LoVo (cell line): Measurements from ENCODE around the gene UGT2A3.
A peak's percentile ranks its signal among the peaks of the same experiment; 100 is the strongest.

ENCODE experiments used
- DNase-seq: peaks from one replicate; pipeline ENCODE4 v3.0.0-alpha.2; 2016; ENCODE audit warnings: low spot score

Gene UGT2A3

GRCh38 chr4:68912807-68913206 lies 38.8 kb downstream of the UGT2A3 start:
- no peak for DNase-seq

GRCh38 chr4:68909385-68909784 lies 42.2 kb downstream of the UGT2A3 start:
- DNase-seq, result no peak

- no peak for DNase-seq
These were observed 43.6 kb downstream of the UGT2A3 start for GRCh38 chr4:68907788-68908700.

GRCh38 chr4:68907245-68907644 lies 44.4 kb downstream of the UGT2A3 start:
- no peak for DNase-seq

GRCh38 chr4:68906780-68907137 lies 44.8 kb downstream of the UGT2A3 start:
- no peak for DNase-seq

GRCh38 chr4:68905939-68906779 lies 45.4 kb downstream of the UGT2A3 start:
- peak; percentile 24 for DNase-seq

- DNase-seq, result no peak
These were observed 46.0 kb downstream of the UGT2A3 start for GRCh38 chr4:68905598-68905938.

DNA sequence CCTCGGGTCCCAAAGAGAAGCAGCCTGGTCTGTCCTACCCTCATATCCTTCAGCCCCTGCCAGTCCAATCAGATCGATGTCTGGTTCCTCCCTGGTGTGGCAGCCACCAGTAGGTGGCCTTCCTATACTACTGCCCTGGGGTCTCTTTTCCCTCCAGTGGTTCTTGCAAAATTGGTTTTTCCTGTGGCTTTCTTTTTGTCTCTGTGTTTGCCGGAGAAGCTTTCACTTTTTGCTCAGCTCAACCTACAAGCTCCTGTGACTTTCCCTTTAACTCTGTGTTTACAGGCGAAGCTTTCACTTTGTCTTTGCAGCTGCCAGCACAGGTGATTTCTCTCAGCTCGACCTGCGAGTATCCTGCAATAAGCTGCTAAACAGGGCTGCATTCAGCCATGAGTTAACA lies 46.8 kb downstream of the UGT2A3 start:
- DNase-seq, result peak; percentile 11

DNA sequence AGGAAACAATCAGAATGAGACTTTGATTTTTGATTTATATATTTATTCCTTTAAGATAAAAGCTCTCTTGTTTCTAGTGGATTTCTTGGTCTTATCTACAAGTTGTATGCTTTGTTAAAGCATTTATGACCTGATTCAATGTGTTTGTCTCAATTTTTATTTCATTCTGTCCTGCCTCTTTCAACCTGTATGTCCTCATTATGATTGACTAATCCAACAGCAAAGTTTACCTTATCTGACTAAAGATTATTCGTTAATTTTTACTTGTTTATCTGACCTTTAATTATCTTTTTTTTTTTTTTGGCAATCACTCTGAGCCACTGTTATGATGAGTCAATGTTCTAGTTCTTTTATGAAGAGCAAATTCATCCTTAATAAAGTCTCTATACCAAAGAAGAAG lies 54.9 kb downstream of the UGT2A3 start:
- DNase-seq, result no peak

DNA sequence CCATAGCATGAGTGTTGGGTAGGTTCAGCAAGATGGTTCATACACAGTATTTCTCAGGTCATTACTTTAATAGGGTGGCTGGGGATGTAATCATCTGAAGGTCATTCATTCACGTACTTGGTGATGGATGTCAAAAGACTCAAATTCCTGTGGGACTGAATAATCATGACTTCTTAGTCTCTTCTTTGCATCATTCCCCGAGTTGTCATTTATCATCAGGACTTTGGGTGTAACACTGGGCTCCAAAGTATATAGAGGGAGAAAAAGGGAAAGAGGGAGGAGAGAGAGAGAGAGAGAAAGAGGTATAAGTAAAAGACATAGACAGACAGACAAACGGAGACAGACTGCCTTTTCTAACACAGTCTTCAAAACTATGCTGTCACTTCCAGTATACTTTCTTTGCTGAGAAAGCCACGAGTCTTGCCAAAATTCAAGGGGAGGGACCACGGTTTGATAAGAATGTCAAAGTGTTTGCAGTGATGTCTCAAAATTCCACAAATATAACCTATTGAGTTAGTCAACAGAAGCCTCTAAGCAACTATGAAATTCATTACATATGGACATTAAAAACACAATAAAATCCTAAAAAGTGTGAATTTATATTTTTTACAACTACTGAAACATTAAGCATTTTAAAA lies 55.9 kb downstream of the UGT2A3 start:
- DNase-seq, result no peak

DNA sequence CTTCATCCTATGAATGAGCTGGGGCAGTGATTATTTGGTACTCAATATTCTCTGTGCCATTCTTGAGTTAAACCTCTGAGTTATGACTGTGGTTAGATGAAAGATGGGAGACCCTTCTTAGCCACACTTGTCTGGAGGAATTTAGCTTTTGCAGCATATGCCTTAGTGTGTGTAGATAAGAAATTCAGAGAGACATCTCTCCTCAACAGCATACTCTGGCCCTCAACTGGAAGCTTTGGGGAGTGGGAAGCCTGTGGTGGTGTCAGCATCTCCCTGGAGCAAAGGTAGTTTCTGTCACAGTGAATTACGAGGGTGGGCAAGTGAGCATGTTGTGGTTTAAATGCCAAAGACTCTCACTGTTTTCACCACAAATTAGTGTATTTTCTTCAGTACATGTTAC lies 58.7 kb downstream of the UGT2A3 start:
- no peak for DNase-seq

DNA sequence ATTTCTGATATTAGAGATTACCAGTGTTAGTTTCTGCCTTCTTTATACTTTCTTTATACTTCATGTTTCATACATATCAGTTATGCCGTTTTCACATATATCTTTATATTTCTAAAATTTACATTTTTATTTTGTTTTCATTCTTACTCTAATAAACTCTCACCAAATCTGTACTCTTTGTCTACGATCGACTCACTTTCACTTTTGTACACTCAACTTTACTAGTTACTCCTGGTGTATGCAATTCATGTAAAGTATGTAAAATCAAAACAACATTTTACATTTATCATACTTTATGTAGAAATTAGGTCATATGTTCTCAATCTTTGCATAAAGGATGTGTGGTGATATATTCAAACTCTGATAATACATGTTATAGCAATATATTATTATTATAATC lies 59.9 kb downstream of the UGT2A3 start:
- no peak for DNase-seq

GRCh38 chr4:68885545-68885944 lies 66.1 kb downstream of the UGT2A3 start:
- DNase-seq, result no peak

DNA sequence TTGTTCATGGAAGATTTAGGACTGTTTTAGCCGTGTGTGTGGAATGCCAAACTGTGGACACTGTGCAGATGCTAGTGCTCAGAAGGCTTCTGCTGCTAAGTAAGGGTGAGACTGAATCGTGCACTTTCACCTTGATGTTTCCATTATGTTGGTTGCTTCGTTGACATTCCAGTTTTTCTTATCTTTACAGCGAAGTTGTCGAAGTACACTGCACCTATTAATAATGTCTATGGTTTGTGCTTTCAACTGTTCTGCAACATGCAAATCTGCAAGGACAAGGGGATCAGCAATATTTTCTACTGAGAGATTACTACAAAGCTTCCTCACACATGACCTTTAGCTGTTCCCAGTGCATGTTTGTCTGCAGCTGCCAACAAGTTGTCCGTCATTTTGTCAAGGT lies 67.7 kb downstream of the UGT2A3 start:
- DNase-seq, result no peak
